Measurements from ENCODE around the gene CLPSL1. TPM values are rescaled to one million over a fixed set of nuclear protein-coding genes. Genes with fewer than 3 reads are reported as not detected.

CLPSL1 gene
- total and polyA plus RNA-seq, 2 of the 13 experiments (the other 11 are each of a cell fraction or from before 2014, with no cell fraction given): not detected

DNA sequence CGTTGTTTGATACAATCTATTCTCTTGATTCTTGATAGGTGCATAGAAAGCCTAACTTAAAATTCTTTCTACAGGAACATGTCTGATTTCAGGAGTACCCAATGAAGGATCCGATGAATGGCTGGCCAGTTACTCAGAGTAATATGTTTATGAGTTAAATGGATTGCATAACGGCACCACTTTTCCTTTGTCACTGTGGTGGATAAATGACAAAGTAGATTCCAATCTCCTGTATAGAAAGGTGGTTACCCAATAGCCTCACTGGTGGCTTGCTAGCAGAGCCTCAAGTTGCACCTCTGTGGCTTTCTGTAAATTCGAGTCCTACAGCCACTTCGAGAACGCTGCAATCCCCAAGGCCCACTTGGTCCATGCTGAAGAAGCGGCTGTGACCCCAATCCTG, 52.7 kb downstream of the CLPSL1 start:
- Histone ChIP-seq H3K4me3 (replicated peaks in 1 of 3; ENCODE audit: insufficient read depth in 1 of 3, low read depth in 2 of 3, low read length in 3 of 3) (no peak overlapping the region), H3K79me2 (ENCODE audit: insufficient read depth, low read length) (no peaks in the 10 kb centered on the region), H4K20me1 (ENCODE audit: insufficient read depth, low read length) (no peaks in the 10 kb centered on the region), H3K36me3 (replicated peaks in 1 of 2; ENCODE audit: control insufficient read depth in 1 of 2, insufficient read depth in 2 of 2, low read length in 2 of 2) (peaks cover 2 to 45% of the 10 kb centered on the region in 2 experiments; a peak in 4 of 5 replicates), H3K27ac (ENCODE audit: extremely low read length, insufficient read depth, low read length) (no peak overlapping the region), H3K9me3 (ENCODE audit: low read length) (no peaks in the 10 kb centered on the region), H3K4me2 (ENCODE audit: low read depth, low read length) (no peak overlapping the region), H3K4me1 (ENCODE audit: insufficient read depth, low read length) (peaks cover 16% of the 10 kb centered on the region), H3K27me3 (ENCODE audit: control insufficient read depth in 1 of 2, insufficient read depth in 2 of 2, low read length in 2 of 2) (no peaks in the 10 kb centered on the region), H2AFZ (ENCODE audit: low read length) (no peak overlapping the region), H3K9ac (ENCODE audit: insufficient read depth, low read depth, low read length) (no peak overlapping the region)
- ChIA-PET CTCF (ENCODE audit: low intra/inter-chr PET ratio, low total read pairs) (no interaction called here), POLR2A (no interaction called here)
- no peak for FAIRE-seq
- ATAC-seq: no peak
- no TSS peak for BruUV-seq (replicated peaks)
- in situ Hi-C loops (cut with HindIII; ENCODE audit: extremely low pct_ligation_motif_present, low pct_unique_long_range_greater_than_20kb) (no loop called here), intact Hi-C loops (cut with micrococcal nuclease; ENCODE audit: unreplicated experiment) (no loop called here)
- DNase-seq (ENCODE audit: low spot score): peak; percentile 24
- 90% methylated on average over 7 of the region's 7 CpGs for WGBS (ENCODE audit: low lambda C conversion rate)
- TF ChIP-seq, protein P1, sequence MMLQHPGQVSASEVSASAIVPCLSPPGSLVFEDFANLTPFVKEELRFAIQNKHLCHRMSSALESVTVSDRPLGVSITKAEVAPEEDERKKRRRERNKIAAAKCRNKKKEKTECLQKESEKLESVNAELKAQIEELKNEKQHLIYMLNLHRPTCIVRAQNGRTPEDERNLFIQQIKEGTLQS (CRISPR knock-in tag; IDR thresholded peaks at IDR 0.05): no peak
- TF ChIP-seq CEBPB (IDR thresholded peaks at IDR 0.05; ENCODE audit: borderline replicate concordance, low read depth, low read length) (peak; percentile 70; the same call in 1 of the 2 replicates), THAP11 (CRISPR knock-in tag; IDR thresholded peaks at IDR 0.05) (no peak), PHF8 (CRISPR knock-in tag; IDR thresholded peaks at IDR 0.05) (no peak), CEBPG (CRISPR knock-in tag; IDR thresholded peaks at IDR 0.05) (peak; percentile 35; the same call in 1 of the 2 replicates), ZNF484 (CRISPR knock-in tag; IDR thresholded peaks at IDR 0.05; ENCODE audit: borderline replicate concordance, low read depth) (no peak), ZNF841 (CRISPR knock-in tag; IDR thresholded peaks at IDR 0.05; ENCODE audit: borderline replicate concordance) (no peak), ONECUT2 (CRISPR knock-in tag; IDR thresholded peaks at IDR 0.05) (no peak), ATF7 (IDR thresholded peaks at IDR 0.05) (no peak), ATF7 (CRISPR knock-in tag; IDR thresholded peaks at IDR 0.05) (no peak), MLLT10 (CRISPR knock-in tag; IDR thresholded peaks at IDR 0.05) (no peak)

Other genes with a start within 250 kb of the CLPSL1 start
- 17.4 and 30.9 TPM in 2 replicates for gene FKBP5, start 92.1 kb upstream of the CLPSL1 start, total RNA-seq (2016; rRNA removed; fragmentation: Illumina TruSeq; extraction: Trizol)
- gene FKBP5, start 92.1 kb upstream of the CLPSL1 start, polyA plus RNA-seq (2011; rRNA removed): 6.9 and 8.0 TPM in 2 replicates
- gene ARMC12, start 44.0 kb upstream of the CLPSL1 start, total RNA-seq (2016; rRNA removed; fragmentation: Illumina TruSeq; extraction: Trizol): not detected in 2 replicates
- 1.3 and 1.4 TPM in 2 replicates for gene ARMC12, start 44.0 kb upstream of the CLPSL1 start, polyA plus RNA-seq (2011; rRNA removed)
- gene CLPSL2, start 4.4 kb upstream of the CLPSL1 start, total RNA-seq (2016; rRNA removed; fragmentation: Illumina TruSeq; extraction: Trizol): not detected in 2 replicates
- gene CLPSL2, start 4.4 kb upstream of the CLPSL1 start, polyA plus RNA-seq (2011; rRNA removed): not detected in 2 replicates
- not detected in 2 replicates for gene CLPS, start 16.3 kb downstream of the CLPSL1 start, total RNA-seq (2016; rRNA removed; fragmentation: Illumina TruSeq; extraction: Trizol)
- 0.20 TPM in 1 of 2 replicates, not detected in the other for gene CLPS, start 16.3 kb downstream of the CLPSL1 start, polyA plus RNA-seq (2011; rRNA removed)
- gene LHFPL5, start 24.3 kb downstream of the CLPSL1 start, total RNA-seq (2016; rRNA removed; fragmentation: Illumina TruSeq; extraction: Trizol): not detected in 2 replicates
- gene LHFPL5, start 24.3 kb downstream of the CLPSL1 start, polyA plus RNA-seq (2011; rRNA removed): 0.03 TPM in 1 of 2 replicates, not detected in the other
- gene SRPK1, start 140.1 kb downstream of the CLPSL1 start, total RNA-seq (2016; rRNA removed; fragmentation: Illumina TruSeq; extraction: Trizol): 142 and 184 TPM in 2 replicates
- gene SRPK1, start 140.1 kb downstream of the CLPSL1 start, polyA plus RNA-seq (2011; rRNA removed): 50.6 and 56.4 TPM in 2 replicates
- gene SLC26A8, start 243.6 kb downstream of the CLPSL1 start, total RNA-seq (2016; rRNA removed; fragmentation: Illumina TruSeq; extraction: Trizol): not detected in 2 replicates
- 0.42 and 0.46 TPM in 2 replicates for gene SLC26A8, start 243.6 kb downstream of the CLPSL1 start, polyA plus RNA-seq (2011; rRNA removed)
- gene MAPK14, start 246.8 kb downstream of the CLPSL1 start, total RNA-seq (2016; rRNA removed; fragmentation: Illumina TruSeq; extraction: Trizol): 67.3 and 74.9 TPM in 2 replicates
- gene MAPK14, start 246.8 kb downstream of the CLPSL1 start, polyA plus RNA-seq (2011; rRNA removed): 52.0 and 66.3 TPM in 2 replicates